ENCODE measurements around the gene ADORA3. TPM values are rescaled to one million over a fixed set of nuclear protein-coding genes. Genes with fewer than 3 reads are reported as not detected.

ADORA3 gene
- total and polyA plus RNA-seq, 2 of the 8 experiments (the other 6 are each of a cell fraction or from before 2014, with no cell fraction given): 0.03 TPM; not detected in 1

GRCh38 chr1:111474521-111474920, 28.9 kb downstream of the ADORA3 start (continued):
- no peak for TF ChIP-seq GTF2F1 (IDR thresholded peaks at IDR 0.05; ENCODE audit: borderline replicate concordance, low read depth, low read length)

All from H1 (cell line).